ENCODE measurements around the gene KIF3C. TPM values are rescaled to one million over a fixed set of nuclear protein-coding genes. Genes with fewer than 3 reads are reported as not detected.
A peak's percentile ranks its signal among the peaks of the same experiment; 100 is the strongest.
"Not testable (repeated sequence)": the region's sequence is repeated elsewhere in the genome, so short reads cannot be mapped to it uniquely, and the experiment has no call there.

KIF3C gene
- total RNA-seq, 3 donors from 2014 or later, result 3.4 to 32.8 (median 6.0) TPM

DNA sequence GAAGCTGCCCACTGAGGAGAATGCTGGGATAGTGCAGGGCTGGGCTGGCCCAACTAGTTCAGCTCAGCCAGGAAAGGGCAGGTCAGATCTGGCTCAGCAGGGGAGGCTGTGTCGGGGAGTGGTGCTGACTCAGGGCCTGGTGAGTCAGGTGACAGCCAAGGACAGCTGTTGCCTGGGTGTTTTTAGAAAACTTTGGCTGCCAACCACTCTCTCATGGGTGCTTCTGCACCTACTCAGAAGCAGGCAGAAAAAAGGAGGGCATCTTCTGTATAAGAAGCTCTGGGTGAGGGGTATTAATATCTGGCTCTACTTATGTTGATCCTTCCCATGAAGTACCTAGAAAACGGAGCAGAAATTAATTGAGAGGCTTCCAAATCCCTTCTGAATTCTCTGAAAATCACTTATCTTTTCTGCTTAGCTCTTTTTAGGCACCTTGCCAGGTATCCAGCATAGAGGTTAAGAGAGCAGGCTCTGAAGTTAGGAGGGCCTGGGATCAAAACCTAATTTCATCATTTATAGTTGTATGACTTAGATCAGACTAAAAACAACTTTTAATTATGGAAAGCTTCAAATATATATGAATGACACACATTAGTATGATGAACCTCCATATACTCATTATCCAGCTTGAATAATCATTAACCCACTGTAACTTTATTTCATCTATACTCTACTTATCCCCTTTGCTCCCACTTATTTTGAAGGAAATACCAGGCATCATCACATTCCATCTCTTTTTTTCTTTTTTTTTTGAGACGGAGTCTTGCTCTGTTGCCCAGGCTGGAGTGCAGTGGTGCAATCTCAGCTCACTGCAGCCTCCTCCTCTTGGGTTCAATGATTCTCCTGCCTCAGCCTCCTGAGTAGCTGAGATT is 36.1 kb upstream of the KIF3C start:
- intact Hi-C loops (cut with DNase I; ENCODE audit: low total_unique reads), result no loop called here
- no peak for TF ChIP-seq POLR2A (IDR thresholded peaks at IDR 0.05)
- no peak for TF ChIP-seq POLR2AphosphoS5 (IDR thresholded peaks at IDR 0.05)
- TF ChIP-seq, protein P1, sequence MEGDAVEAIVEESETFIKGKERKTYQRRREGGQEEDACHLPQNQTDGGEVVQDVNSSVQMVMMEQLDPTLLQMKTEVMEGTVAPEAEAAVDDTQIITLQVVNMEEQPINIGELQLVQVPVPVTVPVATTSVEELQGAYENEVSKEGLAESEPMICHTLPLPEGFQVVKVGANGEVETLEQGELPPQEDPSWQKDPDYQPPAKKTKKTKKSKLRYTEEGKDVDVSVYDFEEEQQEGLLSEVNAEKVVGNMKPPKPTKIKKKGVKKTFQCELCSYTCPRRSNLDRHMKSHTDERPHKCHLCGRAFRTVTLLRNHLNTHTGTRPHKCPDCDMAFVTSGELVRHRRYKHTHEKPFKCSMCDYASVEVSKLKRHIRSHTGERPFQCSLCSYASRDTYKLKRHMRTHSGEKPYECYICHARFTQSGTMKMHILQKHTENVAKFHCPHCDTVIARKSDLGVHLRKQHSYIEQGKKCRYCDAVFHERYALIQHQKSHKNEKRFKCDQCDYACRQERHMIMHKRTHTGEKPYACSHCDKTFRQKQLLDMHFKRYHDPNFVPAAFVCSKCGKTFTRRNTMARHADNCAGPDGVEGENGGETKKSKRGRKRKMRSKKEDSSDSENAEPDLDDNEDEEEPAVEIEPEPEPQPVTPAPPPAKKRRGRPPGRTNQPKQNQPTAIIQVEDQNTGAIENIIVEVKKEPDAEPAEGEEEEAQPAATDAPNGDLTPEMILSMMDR (IDR thresholded peaks at IDR 0.05), result no peak
- no peaks in the 10 kb centered on the region for H3K36me3 ChIP-seq
- no peaks in the 10 kb centered on the region for H3K27me3 ChIP-seq
- peak; percentile 75 for DNase-seq (ENCODE audit: low spot score in 2 of 2)
- H3K4me3 ChIP-seq, result no peak overlapping the region
- peak overlapping the region; percentile 50 to 62 for H3K27ac ChIP-seq
- no peaks in the 10 kb centered on the region for H3K4me1 ChIP-seq
- H3K9me3 ChIP-seq, result no peaks in the 10 kb centered on the region

DNA sequence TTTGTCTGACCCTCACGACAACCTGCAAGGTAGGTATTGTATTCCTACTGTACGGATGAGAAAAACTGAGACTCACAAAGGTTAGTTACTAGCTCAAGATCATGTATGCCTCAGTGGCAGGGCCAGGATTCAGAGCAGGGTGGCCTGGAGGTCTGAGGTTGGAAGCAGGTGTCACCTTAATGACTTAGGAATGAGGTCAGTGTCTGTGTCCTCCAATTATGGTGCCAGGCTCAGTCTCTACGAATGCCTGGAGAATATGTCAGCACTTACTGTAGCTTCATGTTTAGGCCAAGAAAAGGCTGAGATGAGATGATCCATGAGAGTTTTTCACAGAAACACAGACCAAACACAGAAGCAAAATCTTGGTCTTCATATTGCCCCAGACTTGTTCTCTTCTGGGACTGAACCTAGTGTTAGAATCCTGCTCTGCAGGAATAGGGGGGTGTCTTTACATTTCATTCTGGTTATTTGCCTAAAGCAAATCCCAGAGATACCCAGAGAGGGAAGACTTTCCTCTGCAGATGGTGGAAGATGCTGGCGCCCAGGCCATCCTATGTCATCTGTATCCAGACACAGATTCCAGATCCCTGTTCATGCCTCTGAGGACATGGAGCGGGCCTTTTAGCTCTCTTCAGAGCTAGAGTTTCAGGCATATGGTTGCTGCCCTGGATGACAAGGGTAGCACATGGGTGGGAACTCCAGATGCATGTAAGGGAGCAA is 35.3 kb upstream of the KIF3C start:
- TF ChIP-seq, protein P1 (IDR thresholded peaks at IDR 0.05), result no peak
- TF ChIP-seq POLR2A (IDR thresholded peaks at IDR 0.05) (no peak), POLR2AphosphoS5 (IDR thresholded peaks at IDR 0.05) (no peak)
- H3K4me1 ChIP-seq, result no peaks in the 10 kb centered on the region
- no peaks in the 10 kb centered on the region for H3K36me3 ChIP-seq
- no peak for DNase-seq (ENCODE audit: low spot score in 2 of 2)
- no peaks in the 10 kb centered on the region for H3K27me3 ChIP-seq
- H3K27ac ChIP-seq, result peak overlapping the region; percentile 50 to 62
- no peak overlapping the region for H3K4me3 ChIP-seq
- intact Hi-C loops (cut with DNase I; ENCODE audit: low total_unique reads), result no loop called here
- no peaks in the 10 kb centered on the region for H3K9me3 ChIP-seq

DNA sequence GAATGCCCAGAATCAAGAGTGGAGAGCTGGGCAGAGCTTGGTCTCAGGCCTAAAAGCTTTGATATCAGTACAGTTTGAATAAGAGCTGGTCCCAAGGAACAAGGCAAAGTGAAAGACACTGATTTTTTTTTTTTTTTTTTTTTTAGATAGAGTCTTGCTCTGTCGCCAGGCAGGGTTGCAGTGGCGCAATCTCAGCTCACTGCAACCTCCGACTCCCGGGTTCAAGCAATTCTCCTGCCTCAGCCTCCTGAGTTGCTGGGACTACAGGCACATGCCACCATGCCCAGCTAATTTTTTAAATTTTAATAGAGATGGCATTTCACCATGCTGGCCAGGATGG is 34.4 kb upstream of the KIF3C start:
- DNase-seq (ENCODE audit: low spot score in 2 of 2); H3K27me3 ChIP-seq; intact Hi-C loops (cut with DNase I; ENCODE audit: low total_unique reads); H3K27ac ChIP-seq; H3K36me3 ChIP-seq; H3K9me3 ChIP-seq; H3K4me1 ChIP-seq; H3K4me3 ChIP-seq: not testable (repeated sequence)

DNA sequence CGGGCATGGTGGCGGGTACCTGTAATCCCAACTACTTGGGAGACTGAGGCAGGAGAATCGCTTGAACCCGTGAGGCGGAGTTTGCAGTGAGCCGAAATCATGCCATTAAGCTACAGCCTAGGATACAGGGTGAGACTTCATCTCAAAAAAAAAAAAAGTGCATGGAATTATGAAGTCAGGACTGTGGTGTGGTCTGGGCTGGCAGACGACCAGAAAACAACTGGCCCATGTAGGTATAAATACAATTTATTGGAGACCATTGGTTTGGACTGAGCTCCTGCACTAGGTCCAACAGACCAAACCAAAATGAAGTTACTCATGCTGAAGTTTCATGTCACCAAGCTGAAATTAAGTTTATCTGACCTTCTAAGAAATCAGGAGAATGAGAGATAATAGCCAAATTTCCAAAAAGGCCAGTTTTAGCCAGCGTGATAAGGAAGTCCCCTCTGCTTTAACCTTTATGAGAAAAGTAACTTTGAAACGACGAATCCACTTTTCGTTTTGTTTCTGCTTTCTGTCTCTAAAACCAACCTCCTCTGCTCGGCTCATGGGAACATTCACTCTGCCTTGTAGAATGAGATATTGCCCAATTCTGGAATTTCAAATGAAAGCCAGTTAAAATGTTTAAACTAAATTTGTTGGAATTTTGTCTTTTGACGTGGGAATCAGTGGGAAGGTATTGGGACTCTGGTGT is 33.9 kb upstream of the KIF3C start:
- Histone ChIP-seq H3K9me3 (no peaks in the 10 kb centered on the region), H3K4me1 (peaks cover 0 to 5% of the 10 kb centered on the region in 2 donors), H3K27me3 (no peaks in the 10 kb centered on the region), H3K27ac (no peak overlapping the region), H3K36me3 (no peaks in the 10 kb centered on the region), H3K4me3 (no peak overlapping the region)
- intact Hi-C loops (cut with DNase I; ENCODE audit: low total_unique reads), result no loop called here
- no peak for DNase-seq (ENCODE audit: low spot score in 2 of 2)
- TF ChIP-seq POLR2A (IDR thresholded peaks at IDR 0.05) (no peak), POLR2AphosphoS5 (IDR thresholded peaks at IDR 0.05) (no peak)
- TF ChIP-seq, protein P1 (IDR thresholded peaks at IDR 0.05), result no peak

DNA sequence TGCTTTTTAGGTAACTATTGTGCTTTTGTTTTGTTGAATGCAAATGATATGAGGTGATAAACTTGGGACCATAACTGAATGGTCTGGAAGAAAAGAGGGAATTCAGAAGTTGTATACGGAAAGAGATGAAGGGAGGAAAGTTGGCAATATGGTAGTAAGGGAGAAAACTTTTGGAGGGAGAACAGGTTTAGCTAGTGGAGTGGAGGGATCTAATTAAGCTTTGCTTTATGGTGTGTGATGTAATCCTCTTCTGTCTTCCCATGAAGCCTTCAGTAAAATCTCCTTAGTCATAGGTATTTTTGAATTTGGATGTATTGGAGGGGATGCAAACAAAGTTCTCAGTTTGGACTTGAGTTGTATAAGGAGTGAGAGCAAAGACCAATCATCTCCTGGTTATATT is 31.4 kb upstream of the KIF3C start:
- DNase-seq (ENCODE audit: low spot score in 2 of 2), result no peak
- TF ChIP-seq POLR2A (IDR thresholded peaks at IDR 0.05) (no peak), POLR2AphosphoS5 (IDR thresholded peaks at IDR 0.05) (no peak)
- TF ChIP-seq, protein P1 (IDR thresholded peaks at IDR 0.05), result no peak
- Histone ChIP-seq H3K36me3 (no peaks in the 10 kb centered on the region), H3K4me1 (peaks cover 0 to 5% of the 10 kb centered on the region in 2 donors), H3K27ac (peak overlapping the region in 1 of 2 donors; percentile 79), H3K9me3 (no peaks in the 10 kb centered on the region), H3K27me3 (no peaks in the 10 kb centered on the region), H3K4me3 (no peak overlapping the region)
- intact Hi-C loops (cut with DNase I; ENCODE audit: low total_unique reads), result no loop called here

Measured in breast epithelium (tissue), 4 donors.